H54 (cell line): ENCODE results near the gene CHCHD3.

Experiments used
- DNase-seq: peaks from one replicate; pipeline ENCODE4 v3.0.0; 2011; ENCODE audit warnings: low spot score, mixed read lengths; ENCODE audit not compliant: insufficient read length
- FAIRE-seq: peaks from 3 replicates; lab custom pipeline; 2011; peaks lifted over from hg19 to GRCh38; lab: Jason Lieb, UNC
- POLR2A ChIP-seq: IDR thresholded peaks from 2 replicates; pipeline ENCODE4 v1.6.1; 2011; ENCODE audit warnings: low read depth, mild to moderate bottlenecking, low read length

The CHCHD3 gene

GRCh38 chr7:132804849-132805485 lies 276.9 kb downstream of the CHCHD3 start:
- FAIRE-seq = no peak
- no peak for TF ChIP-seq POLR2A
- DNase-seq = no peak

GRCh38 chr7:132800522-132800921 lies 281.4 kb downstream of the CHCHD3 start:
- no peak for FAIRE-seq
- DNase-seq = no peak
- no peak for TF ChIP-seq POLR2A

- TF ChIP-seq POLR2A = no peak
- DNase-seq (no peak), FAIRE-seq (no peak)
Measured at GRCh38 chr7:132799081-132799413, 282.8 kb downstream of the CHCHD3 start.

DNA sequence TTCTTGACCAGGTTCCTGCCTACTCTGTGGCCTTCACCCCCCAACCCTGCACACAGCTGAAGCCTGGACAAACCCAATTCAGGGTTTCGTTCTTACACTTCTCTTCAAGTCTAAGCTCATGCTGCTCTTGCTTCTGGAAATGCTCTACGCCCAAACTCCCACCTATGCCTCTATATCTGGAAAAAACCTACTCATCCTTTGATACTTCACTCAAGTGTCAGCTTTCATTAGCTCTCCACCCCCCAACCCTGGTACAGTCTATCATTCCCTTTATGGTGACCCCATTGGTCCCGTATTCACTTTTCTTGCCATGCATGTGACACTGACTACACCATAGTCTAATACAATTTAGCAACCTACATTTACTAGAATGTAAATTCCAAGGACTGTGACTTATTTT lies 284.7 kb downstream of the CHCHD3 start:
- DNase-seq (no peak), FAIRE-seq (no peak)
- TF ChIP-seq POLR2A = no peak

DNA sequence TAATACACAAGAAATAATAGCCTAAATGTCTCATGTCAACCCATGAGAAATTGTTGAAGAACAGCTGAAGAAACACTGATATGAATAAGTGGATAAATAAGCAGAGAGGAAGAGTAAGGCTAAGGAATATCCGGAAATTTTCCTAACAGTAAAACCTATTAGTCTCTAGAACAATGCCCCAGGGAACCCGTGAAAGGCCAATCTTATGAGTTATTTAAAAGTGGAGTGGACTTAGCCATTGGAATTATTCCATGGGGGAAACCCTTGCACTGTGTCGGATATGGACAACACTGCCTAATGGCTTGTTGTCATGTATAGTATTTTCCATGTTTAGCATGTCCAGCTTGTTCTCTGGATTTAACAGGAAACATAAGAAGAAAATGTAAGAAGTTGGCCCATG lies 288.4 kb downstream of the CHCHD3 start:
- no peak for FAIRE-seq
- no peak for TF ChIP-seq POLR2A
- DNase-seq = no peak

GRCh38 chr7:132791036-132791435 lies 290.9 kb downstream of the CHCHD3 start:
- no peak for TF ChIP-seq POLR2A
- DNase-seq (no peak), FAIRE-seq (no peak)

DNA sequence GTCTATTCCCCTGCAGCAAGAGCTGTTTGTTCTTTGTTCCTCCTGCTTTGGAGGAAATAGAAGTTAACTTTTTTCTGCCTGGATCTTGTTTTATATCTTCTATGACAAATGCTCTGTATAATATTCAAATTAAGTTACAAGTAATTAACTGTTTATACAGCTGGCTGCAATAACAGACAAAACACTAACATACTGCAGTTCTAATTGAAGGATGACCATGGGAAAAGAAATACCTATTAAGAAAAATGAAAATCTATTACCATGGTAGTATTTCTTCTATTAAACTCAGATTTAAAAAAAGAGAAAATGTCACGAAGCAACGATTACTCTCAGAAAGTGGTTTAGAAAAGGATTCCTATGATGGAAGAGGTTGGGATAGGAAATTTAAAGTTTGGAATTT lies 291.8 kb downstream of the CHCHD3 start:
- FAIRE-seq = no peak
- DNase-seq = no peak
- TF ChIP-seq POLR2A = no peak

- TF ChIP-seq POLR2A = no peak
- no peak for FAIRE-seq
- no peak for DNase-seq
Measured at GRCh38 chr7:132789281-132789680, 292.6 kb downstream of the CHCHD3 start.

DNA sequence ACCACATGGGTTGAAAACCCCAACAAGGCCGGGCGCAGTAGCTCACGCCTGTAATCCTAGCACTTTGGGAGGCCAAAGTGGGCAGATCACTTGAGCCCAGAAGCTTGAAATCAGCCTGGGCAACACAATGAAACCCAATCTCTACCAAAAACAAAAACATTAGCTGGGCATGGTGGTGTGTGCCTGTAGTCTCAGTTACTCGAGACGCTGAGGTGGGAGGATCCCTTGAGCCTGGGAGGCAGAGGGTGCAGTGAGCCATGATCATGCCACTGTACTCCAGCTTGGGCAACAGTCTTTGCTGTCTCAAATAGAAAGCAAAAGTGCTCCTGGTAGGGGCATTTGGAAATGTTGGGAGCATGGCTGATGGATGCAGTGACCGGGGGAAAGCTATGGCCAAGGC lies 296.0 kb downstream of the CHCHD3 start:
- FAIRE-seq (no peak), DNase-seq (no peak)
- TF ChIP-seq POLR2A = no peak

DNA sequence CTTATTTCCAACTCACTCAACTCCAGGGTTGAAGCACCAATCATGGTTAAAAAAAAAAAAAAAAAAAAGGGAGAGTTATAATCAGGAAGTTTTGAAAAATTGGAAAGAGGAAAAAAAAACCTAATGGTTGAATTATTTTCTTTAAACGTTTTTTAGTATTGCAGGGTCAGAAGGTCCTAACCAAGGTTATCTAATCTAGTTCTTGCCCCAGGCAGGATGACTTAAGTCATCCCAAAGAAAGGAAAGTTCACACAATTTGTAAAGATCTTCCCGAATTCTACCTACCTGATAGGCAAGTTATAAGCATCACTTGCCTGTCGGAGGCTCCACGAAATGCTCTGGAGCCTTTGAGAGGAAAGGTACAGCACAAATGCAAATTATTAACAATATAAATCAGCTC lies 297.5 kb downstream of the CHCHD3 start:
- DNase-seq (no peak), FAIRE-seq (no peak)
- no peak for TF ChIP-seq POLR2A

- DNase-seq (peak; percentile 60), FAIRE-seq (peak; percentile 95)
- TF ChIP-seq POLR2A = no peak
Measured at GRCh38 chr7:132783824-132784223, 298.1 kb downstream of the CHCHD3 start.

GRCh38 chr7:132782777-132783640 lies 298.9 kb downstream of the CHCHD3 start:
- FAIRE-seq (no peak), DNase-seq (no peak)
- TF ChIP-seq POLR2A = no peak

DNA sequence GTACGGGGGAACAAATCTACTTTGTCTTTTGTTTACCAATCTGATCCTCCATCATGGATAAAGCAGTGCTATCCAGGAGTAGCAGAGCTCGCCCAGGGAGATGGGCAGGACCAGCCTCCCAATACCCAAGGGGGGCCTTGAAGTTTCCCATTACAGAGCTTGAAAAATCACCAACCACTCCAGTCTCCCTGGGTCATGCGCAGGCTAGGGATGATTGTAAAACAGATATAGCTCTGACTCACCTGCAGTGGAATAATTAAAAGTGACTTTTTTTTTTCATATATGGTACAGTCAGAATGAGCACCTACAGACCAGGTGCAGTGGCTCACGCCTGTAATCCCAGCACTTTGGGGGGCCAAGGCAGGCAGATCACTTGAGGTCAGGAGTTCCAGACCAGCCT lies 301.1 kb downstream of the CHCHD3 start:
- no peak for DNase-seq
- FAIRE-seq = no peak
- TF ChIP-seq POLR2A = no peak

DNA sequence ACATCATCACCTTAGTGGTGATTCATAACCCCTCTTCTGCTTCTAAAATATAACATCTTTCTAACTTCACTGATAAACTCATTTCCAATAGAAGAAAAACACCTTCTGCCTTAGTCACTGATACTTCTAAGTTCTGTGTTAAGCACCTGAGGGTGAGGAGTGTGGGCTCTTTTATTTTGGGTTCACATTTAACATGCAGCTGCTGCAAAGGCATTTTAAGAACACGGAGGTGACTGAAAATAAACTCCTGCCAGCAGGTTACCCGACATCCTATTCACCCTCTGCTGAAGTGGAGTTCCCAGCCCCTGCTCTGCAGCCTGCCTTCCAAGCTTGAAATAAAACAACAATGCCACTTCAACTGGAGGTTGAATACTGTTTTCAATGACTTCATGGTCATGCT lies 302.7 kb downstream of the CHCHD3 start:
- DNase-seq = no peak
- no peak for FAIRE-seq
- no peak for TF ChIP-seq POLR2A

DNA sequence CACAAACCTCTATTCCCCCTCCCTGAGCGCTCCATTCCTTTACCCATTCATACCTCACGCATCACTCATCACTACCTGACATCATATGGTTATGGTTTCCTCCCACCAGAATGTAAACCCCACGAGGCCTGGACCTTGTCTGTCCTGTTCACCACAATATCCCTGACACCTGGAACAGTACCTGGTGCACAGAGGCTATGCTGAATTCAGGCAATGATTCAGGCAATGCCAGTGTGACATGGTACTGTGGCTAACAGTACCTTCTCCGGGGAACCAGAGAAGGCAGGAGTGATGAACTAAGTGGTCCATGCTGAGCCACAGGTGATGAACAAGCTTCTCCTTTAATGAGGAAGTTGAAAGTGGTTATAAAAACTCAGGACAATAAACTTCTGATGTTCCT lies 303.1 kb downstream of the CHCHD3 start:
- FAIRE-seq (no peak), DNase-seq (no peak)
- TF ChIP-seq POLR2A = no peak
